Tibial artery (tissue), 4 donors: ENCODE measurements around the gene AGBL1.

Experiments used
- DNase-seq, 2 donors: peaks; one replicate each; pipeline ENCODE4 v3.0.0-alpha.2; 2019
- H3K27ac ChIP-seq, 2 donors: fragments of 200-600 bp; sonication (generic) in 1 of 2; 1 replicate in 1 of 2; 2 replicates in 1 of 2; pipeline ENCODE4 v1.5.1; 2018 to 2019; ENCODE audit warnings: mild to moderate bottlenecking in 1 of 2
- H3K27me3 ChIP-seq, 2 donors: fragments of 200-600 bp; sonication (generic) in 1 of 2; one replicate each; pipeline versions ENCODE4 v1.5.1 to v1.6.0; 2016 to 2019
- H3K36me3 ChIP-seq, 3 donors: fragments of 200-600 bp; sonication (generic) in 2 of 3; one replicate each; pipeline ENCODE4 v1.5.1; 2016 to 2019; ENCODE audit warnings: mild to moderate bottlenecking in 2 of 3
- H3K4me1 ChIP-seq, 4 donors: fragments of 200-600 bp; sonication (generic) in 2 of 4; 1 replicate in 3 of 4; 2 replicates in 1 of 4; pipeline ENCODE4 v1.5.1; 2016 to 2019
- H3K4me3 ChIP-seq, 2 donors: fragments of 200-600 bp; sonication (generic) in 1 of 2; 1 replicate in 1 of 2; 2 replicates in 1 of 2; pipeline ENCODE4 v1.5.1; 2018 to 2019; ENCODE audit warnings: mild to moderate bottlenecking in 2 of 2
- H3K9me3 ChIP-seq, 3 donors: fragments of 200-600 bp; sonication (generic) in 1 of 3; one replicate each; pipeline ENCODE4 v1.5.1; 2016 to 2019
- CTCF ChIP-seq, 2 experiments: fragments of 200-600 bp in 1 of 2; fragments of 450-650 bp in 1 of 2; IDR thresholded peaks; one replicate each; pipeline ENCODE4 v1.5.1; 2017 to 2019; ENCODE audit warnings: antibody characterized with exemption in 2 of 2, mild to moderate bottlenecking in 1 of 2, moderate library complexity in 1 of 2
- intact Hi-C: fragments of 100-400 bp; cut with DNase I; formaldehyde crosslinking; loops from one replicate; pipeline ENCODE4 v1.15.0; 2023; ENCODE audit warnings: low total_unique reads

AGBL1 gene

GRCh38 chr15:86903642-86904421 is 824.2 kb downstream of the AGBL1 start:
- DNase-seq, result no peak
- Histone ChIP-seq H3K27me3 (no peaks in the 10 kb centered on the region), H3K4me1 (no peaks in the 10 kb centered on the region), H3K4me3 (no peak overlapping the region), H3K27ac (no peak overlapping the region), H3K9me3 (no peaks in the 10 kb centered on the region), H3K36me3 (no peaks in the 10 kb centered on the region)
- intact Hi-C loops, result no loop called here
- no peak for TF ChIP-seq CTCF (IDR thresholded peaks at IDR 0.05)

GRCh38 chr15:86905625-86906256 is 826.1 kb downstream of the AGBL1 start:
- Histone ChIP-seq H3K4me3 (no peak overlapping the region), H3K36me3 (no peaks in the 10 kb centered on the region), H3K27ac (no peak overlapping the region), H3K9me3 (no peaks in the 10 kb centered on the region), H3K27me3 (no peaks in the 10 kb centered on the region), H3K4me1 (no peaks in the 10 kb centered on the region)
- no peak for DNase-seq
- TF ChIP-seq CTCF (IDR thresholded peaks at IDR 0.05), result no peak
- intact Hi-C loops, result no loop called here

GRCh38 chr15:86906376-86906775 is 826.7 kb downstream of the AGBL1 start:
- Histone ChIP-seq H3K9me3 (no peaks in the 10 kb centered on the region), H3K27ac (no peak overlapping the region), H3K4me1 (no peaks in the 10 kb centered on the region), H3K4me3 (no peak overlapping the region), H3K36me3 (no peaks in the 10 kb centered on the region), H3K27me3 (no peaks in the 10 kb centered on the region)
- intact Hi-C loops, result no loop called here
- no peak for DNase-seq
- TF ChIP-seq CTCF (IDR thresholded peaks at IDR 0.05), result no peak

GRCh38 chr15:86911022-86911421 is 831.4 kb downstream of the AGBL1 start:
- Histone ChIP-seq H3K4me3 (no peak overlapping the region), H3K27me3 (peaks cover 0 to 6% of the 10 kb centered on the region in 2 donors), H3K27ac (no peak overlapping the region), H3K36me3 (no peaks in the 10 kb centered on the region), H3K4me1 (no peaks in the 10 kb centered on the region), H3K9me3 (no peaks in the 10 kb centered on the region)
- intact Hi-C loops, result no loop called here
- no peak for DNase-seq
- TF ChIP-seq CTCF (IDR thresholded peaks at IDR 0.05), result no peak

- no peaks in the 10 kb centered on the region for H3K4me1 ChIP-seq
- no peaks in the 10 kb centered on the region for H3K9me3 ChIP-seq
- H3K4me3 ChIP-seq, result no peak overlapping the region
- no peaks in the 10 kb centered on the region for H3K36me3 ChIP-seq
- no peak for DNase-seq
- no peak overlapping the region for H3K27ac ChIP-seq
- peaks cover 0 to 6% of the 10 kb centered on the region in 2 donors for H3K27me3 ChIP-seq
- no peak for TF ChIP-seq CTCF (IDR thresholded peaks at IDR 0.05)
- intact Hi-C loops, result no loop called here
These were observed 833.0 kb downstream of the AGBL1 start for GRCh38 chr15:86912661-86913060.
